ENCODE data around the gene SH2D7.

GRCh38 chr15:78057803-78058202 is 34.6 kb upstream of the SH2D7 start:
- TF ChIP-seq MAZ (IDR thresholded peaks at IDR 0.05; ENCODE audit: borderline replicate concordance, low read depth, low read length) (no peak), FOXS1 (CRISPR knock-in tag; IDR thresholded peaks at IDR 0.05) (no peak), HOXA7 (CRISPR knock-in tag; IDR thresholded peaks at IDR 0.05) (no peak), NFE2L2 (conservative IDR thresholded peaks at IDR 0.05; ENCODE audit: low read length) (no peak), KDM5A (IDR thresholded peaks at IDR 0.05) (no peak), HOXB13 (CRISPR knock-in tag; IDR thresholded peaks at IDR 0.05; ENCODE audit: low read depth) (no peak), REST (IDR thresholded peaks at IDR 0.05) (no peak)

Measured in A549 (cell line).